Measurements from ENCODE around the gene SFSWAP. TPM values are rescaled to one million over a fixed set of nuclear protein-coding genes. Genes with fewer than 3 reads are reported as not detected.

SFSWAP gene
- total and polyA plus RNA-seq, 10 donors, result 19.5 to 74.4 (median 58.8) TPM

DNA sequence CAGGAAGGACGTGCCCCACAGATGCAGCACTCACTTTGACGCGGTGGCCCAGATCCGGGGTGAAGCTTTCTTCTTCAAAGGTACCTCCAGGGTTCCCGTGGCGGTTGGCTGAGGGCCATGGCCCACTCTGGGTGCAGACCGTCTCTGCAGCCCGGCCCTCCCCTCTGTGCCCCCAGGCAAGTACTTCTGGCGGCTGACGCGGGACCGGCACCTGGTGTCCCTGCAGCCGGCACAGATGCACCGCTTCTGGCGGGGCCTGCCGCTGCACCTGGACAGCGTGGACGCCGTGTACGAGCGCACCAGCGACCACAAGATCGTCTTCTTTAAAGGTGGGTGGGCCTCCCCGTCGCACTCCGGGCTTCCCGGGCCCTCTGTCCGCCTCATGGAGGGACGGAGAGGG, 134.2 kb downstream of the SFSWAP start:
- Histone ChIP-seq H3K4me1 (no peaks in the 10 kb centered on the region), H3K27ac (no peak overlapping the region), H3K9me3 (no peaks in the 10 kb centered on the region), H3K4me3 (no peak overlapping the region), H3K36me3 (peaks cover 0 to 5% (median 0%) of the 10 kb centered on the region in 6 donors), H3K27me3 (replicated peaks in 1 of 7) (no peaks in the 10 kb centered on the region)
- 90 to 95% (median 93%) methylated on average over 25 to 29 of the region's 29 CpGs for WGBS, 5 donors
- intact Hi-C loops (cut with DNase I; ENCODE audit: low total_unique reads), result no loop called here
- no peak for TF ChIP-seq POLR2AphosphoS5 (IDR thresholded peaks at IDR 0.05)
- no peak for TF ChIP-seq POLR2A (IDR thresholded peaks at IDR 0.05)
- TF ChIP-seq, protein P1, sequence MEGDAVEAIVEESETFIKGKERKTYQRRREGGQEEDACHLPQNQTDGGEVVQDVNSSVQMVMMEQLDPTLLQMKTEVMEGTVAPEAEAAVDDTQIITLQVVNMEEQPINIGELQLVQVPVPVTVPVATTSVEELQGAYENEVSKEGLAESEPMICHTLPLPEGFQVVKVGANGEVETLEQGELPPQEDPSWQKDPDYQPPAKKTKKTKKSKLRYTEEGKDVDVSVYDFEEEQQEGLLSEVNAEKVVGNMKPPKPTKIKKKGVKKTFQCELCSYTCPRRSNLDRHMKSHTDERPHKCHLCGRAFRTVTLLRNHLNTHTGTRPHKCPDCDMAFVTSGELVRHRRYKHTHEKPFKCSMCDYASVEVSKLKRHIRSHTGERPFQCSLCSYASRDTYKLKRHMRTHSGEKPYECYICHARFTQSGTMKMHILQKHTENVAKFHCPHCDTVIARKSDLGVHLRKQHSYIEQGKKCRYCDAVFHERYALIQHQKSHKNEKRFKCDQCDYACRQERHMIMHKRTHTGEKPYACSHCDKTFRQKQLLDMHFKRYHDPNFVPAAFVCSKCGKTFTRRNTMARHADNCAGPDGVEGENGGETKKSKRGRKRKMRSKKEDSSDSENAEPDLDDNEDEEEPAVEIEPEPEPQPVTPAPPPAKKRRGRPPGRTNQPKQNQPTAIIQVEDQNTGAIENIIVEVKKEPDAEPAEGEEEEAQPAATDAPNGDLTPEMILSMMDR (IDR thresholded peaks at IDR 0.05 in 8 of 11, conservative IDR thresholded peaks at IDR 0.05 in 3 of 11), result no peak
- DNase-seq, result no peak

DNA sequence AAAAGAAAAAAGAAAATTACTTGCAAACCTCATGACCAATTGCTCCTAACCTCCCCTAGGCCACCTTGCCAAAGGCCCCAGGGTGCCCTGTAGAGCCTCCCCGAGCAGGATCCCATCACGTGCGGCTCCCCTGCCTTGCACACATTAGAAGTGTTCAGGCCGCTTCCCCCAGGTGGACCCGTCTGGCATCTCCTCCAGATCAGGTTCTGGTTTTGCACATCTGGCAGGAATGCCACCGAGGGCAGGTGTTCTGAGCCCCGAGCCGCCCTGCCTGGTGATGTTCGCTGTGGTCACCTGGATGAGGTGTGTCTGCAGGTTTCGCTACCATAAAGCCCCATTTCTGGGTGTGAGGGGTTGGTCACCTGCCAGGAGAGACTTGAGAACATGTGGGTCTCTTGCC, 136.6 kb downstream of the SFSWAP start:
- intact Hi-C loops (cut with DNase I; ENCODE audit: low total_unique reads), result no loop called here
- TF ChIP-seq, protein P1 (IDR thresholded peaks at IDR 0.05 in 8 of 11, conservative IDR thresholded peaks at IDR 0.05 in 3 of 11), result no peak
- TF ChIP-seq POLR2A (IDR thresholded peaks at IDR 0.05) (no peak), POLR2AphosphoS5 (IDR thresholded peaks at IDR 0.05) (no peak)
- Histone ChIP-seq H3K36me3 (peaks cover 0 to 5% (median 0%) of the 10 kb centered on the region in 6 donors), H3K4me1 (peaks cover 0 to 16% (median 2%) of the 10 kb centered on the region in 6 donors), H3K27ac (no peak overlapping the region), H3K9me3 (no peaks in the 10 kb centered on the region), H3K4me3 (no peak overlapping the region), H3K27me3 (replicated peaks in 1 of 7) (peaks cover 0 to 16% (median 0%) of the 10 kb centered on the region in 7 donors)
- no peak for DNase-seq
- 85 to 92% (median 88%) methylated on average over 10 of the region's 10 CpGs for WGBS, 5 donors

DNA sequence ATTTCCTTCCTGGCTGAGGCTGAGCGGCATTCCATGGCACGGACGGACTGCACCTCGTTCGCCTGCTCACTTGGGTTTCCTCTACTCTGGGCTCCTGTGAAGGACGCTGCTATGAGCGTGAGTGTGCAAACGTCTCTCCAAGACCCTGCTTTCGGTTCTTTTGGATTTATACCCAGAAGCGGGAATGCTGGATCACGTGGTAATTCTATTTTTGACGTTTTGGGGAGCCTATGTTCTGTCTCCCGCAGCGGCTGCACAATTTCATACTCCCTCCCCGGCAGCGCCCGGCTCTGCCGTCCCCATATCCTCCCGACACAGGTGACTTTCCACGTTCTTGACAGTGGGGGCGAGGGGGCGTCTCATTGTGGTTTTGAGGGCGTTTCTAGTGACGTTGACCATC, 137.9 kb downstream of the SFSWAP start:
- DNase-seq, result no peak
- Histone ChIP-seq H3K27ac (no peak overlapping the region), H3K4me3 (no peak overlapping the region), H3K27me3 (replicated peaks in 1 of 7) (peaks cover 0 to 25% (median 0%) of the 10 kb centered on the region in 7 donors), H3K4me1 (peaks cover 0 to 25% (median 7%) of the 10 kb centered on the region in 6 donors), H3K9me3 (no peaks in the 10 kb centered on the region), H3K36me3 (peaks cover 0 to 5% (median 0%) of the 10 kb centered on the region in 6 donors)
- TF ChIP-seq POLR2A (IDR thresholded peaks at IDR 0.05) (no peak), POLR2AphosphoS5 (IDR thresholded peaks at IDR 0.05) (no peak)
- TF ChIP-seq, protein P1 (IDR thresholded peaks at IDR 0.05 in 8 of 11, conservative IDR thresholded peaks at IDR 0.05 in 3 of 11), result no peak
- WGBS, 5 donors, result 79 to 85% (median 82%) methylated on average over 19 to 24 of the region's 24 CpGs
- intact Hi-C loops (cut with DNase I; ENCODE audit: low total_unique reads), result no loop called here

Small RNAs within 50 kb of the gene (small RNA-seq; reads per million reads assigned to genes)
- 0 to 0.06 (median 0) reads per million in 4 donors for gene RNA5SP377
- 0 reads per million in 4 donors for gene RNA5SP378
- 0 reads per million in 4 donors for gene RNU6-1017P

Other genes starting within 250 kb of the SFSWAP start
- gene MMP17, start 117.3 kb downstream of the SFSWAP start, total RNA-seq, result 1 to 10 TPM; 1.4 to 4.7 (median 3.2) TPM
- gene MMP17, start 117.3 kb downstream of the SFSWAP start, polyA plus RNA-seq, result 1 to 10 TPM; 2.7 to 8.4 (median 4.3) TPM
- 10 to 100 TPM; 30.2 to 60.7 (median 55.0) TPM for gene ULK1, start 183.5 kb downstream of the SFSWAP start, total RNA-seq
- 10 to 100 TPM in 2 of 3 donors, 1 to 10 TPM in 1; 9.9 to 35.1 (median 25.3) TPM for gene ULK1, start 183.5 kb downstream of the SFSWAP start, polyA plus RNA-seq
- gene PUS1, start 218.2 kb downstream of the SFSWAP start, total RNA-seq, result 10 to 100 TPM; 16.0 to 42.7 (median 23.3) TPM
- gene PUS1, start 218.2 kb downstream of the SFSWAP start, polyA plus RNA-seq, result 10 to 100 TPM; 30.0 to 46.5 (median 41.3) TPM
- gene EP400, start 238.9 kb downstream of the SFSWAP start, total RNA-seq, result 10 to 100 TPM; 41.1 to 70.2 (median 48.3) TPM
- gene EP400, start 238.9 kb downstream of the SFSWAP start, polyA plus RNA-seq, result 10 to 100 TPM; 11.8 to 20.8 (median 17.5) TPM

All from spleen (tissue), 11 donors.